ENCODE results near the gene STARD3. TPM values are rescaled to one million over a fixed set of nuclear protein-coding genes. Genes with fewer than 3 reads are reported as not detected.

Gene STARD3
- total RNA-seq, 6 experiments from 2014 or later = 24.3 to 49.8 (median 28.0) TPM

DNA sequence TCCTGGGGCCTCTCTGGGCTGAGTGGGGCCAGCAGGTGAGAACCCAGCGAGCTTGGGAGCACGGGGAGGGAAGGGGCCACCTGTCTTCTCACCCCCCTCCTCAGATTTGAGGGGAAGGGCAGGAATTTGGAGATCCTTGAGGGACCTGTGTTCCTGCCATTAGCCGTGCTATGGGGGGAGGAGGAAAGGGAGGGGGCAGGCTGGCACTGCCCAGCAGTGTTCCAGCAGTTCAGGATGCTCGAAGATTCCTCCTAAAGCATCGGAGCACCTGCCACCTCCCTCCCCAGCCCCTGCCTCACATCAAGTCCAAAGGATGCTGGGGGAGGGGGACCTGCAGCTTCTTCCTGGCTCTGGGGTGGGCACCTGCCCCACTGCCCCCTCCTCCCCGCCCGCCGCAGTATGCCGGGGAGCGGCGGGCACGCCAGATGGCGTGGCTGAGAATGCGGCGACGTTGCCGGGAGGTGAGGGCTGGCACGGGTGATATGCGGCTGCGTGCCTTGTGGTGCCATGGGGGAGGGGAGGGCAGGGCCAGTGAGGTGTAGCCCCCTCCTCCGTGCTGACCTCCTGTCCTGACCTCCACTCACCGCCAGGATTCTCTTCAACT, 24.6 kb upstream of the STARD3 start:
- intact Hi-C loops (cut with DNase I) = no loop called here
- DNase-seq (no peak), ATAC-seq (no peak)
- H3K9me3 ChIP-seq = no peaks in the 10 kb centered on the region
- H3K27me3 ChIP-seq = peaks cover 6 to 11% of the 10 kb centered on the region in 2 donors
- no peak overlapping the region for H3K27ac ChIP-seq
- WGBS (ENCODE audit: insufficient coverage, low coverage, low lambda C conversion rate, missing lambda C conversion rate) = no CpG with 5 or more reads among the region's 22 CpGs
- TF ChIP-seq, protein P1, sequence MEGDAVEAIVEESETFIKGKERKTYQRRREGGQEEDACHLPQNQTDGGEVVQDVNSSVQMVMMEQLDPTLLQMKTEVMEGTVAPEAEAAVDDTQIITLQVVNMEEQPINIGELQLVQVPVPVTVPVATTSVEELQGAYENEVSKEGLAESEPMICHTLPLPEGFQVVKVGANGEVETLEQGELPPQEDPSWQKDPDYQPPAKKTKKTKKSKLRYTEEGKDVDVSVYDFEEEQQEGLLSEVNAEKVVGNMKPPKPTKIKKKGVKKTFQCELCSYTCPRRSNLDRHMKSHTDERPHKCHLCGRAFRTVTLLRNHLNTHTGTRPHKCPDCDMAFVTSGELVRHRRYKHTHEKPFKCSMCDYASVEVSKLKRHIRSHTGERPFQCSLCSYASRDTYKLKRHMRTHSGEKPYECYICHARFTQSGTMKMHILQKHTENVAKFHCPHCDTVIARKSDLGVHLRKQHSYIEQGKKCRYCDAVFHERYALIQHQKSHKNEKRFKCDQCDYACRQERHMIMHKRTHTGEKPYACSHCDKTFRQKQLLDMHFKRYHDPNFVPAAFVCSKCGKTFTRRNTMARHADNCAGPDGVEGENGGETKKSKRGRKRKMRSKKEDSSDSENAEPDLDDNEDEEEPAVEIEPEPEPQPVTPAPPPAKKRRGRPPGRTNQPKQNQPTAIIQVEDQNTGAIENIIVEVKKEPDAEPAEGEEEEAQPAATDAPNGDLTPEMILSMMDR (IDR thresholded peaks at IDR 0.05) = no peak
- TF ChIP-seq POLR2A (IDR thresholded peaks at IDR 0.05) = no peak
- no peaks in the 10 kb centered on the region for H3K36me3 ChIP-seq
- H3K4me3 ChIP-seq = no peak overlapping the region
- H3K4me1 ChIP-seq = no peaks in the 10 kb centered on the region

GRCh38 chr17:39612935-39613464, 23.9 kb upstream of the STARD3 start:
- WGBS (ENCODE audit: insufficient coverage, low coverage, low lambda C conversion rate, missing lambda C conversion rate) = 78% methylated on average over 7 of the region's 7 CpGs
- Histone ChIP-seq H3K36me3 (no peaks in the 10 kb centered on the region), H3K27ac (no peak overlapping the region), H3K27me3 (peaks cover 6 to 8% of the 10 kb centered on the region in 2 donors), H3K4me3 (no peak overlapping the region), H3K4me1 (no peaks in the 10 kb centered on the region), H3K9me3 (no peaks in the 10 kb centered on the region)
- ATAC-seq (no peak), DNase-seq (no peak)
- TF ChIP-seq, protein P1 (IDR thresholded peaks at IDR 0.05) = no peak
- no peak for TF ChIP-seq POLR2A (IDR thresholded peaks at IDR 0.05)
- intact Hi-C loops (cut with DNase I) = no loop called here

GRCh38 chr17:39614545-39615157, 22.3 kb upstream of the STARD3 start:
- Histone ChIP-seq H3K27me3 (no peaks in the 10 kb centered on the region), H3K9me3 (no peaks in the 10 kb centered on the region), H3K4me3 (no peak overlapping the region), H3K27ac (no peak overlapping the region), H3K36me3 (no peaks in the 10 kb centered on the region), H3K4me1 (no peaks in the 10 kb centered on the region)
- intact Hi-C loops (cut with DNase I) = no loop called here
- TF ChIP-seq, protein P1 (IDR thresholded peaks at IDR 0.05) = no peak
- no peak for TF ChIP-seq POLR2A (IDR thresholded peaks at IDR 0.05)
- ATAC-seq (no peak), DNase-seq (no peak)
- 67% methylated on average over 1 of the region's 3 CpGs for WGBS (ENCODE audit: insufficient coverage, low coverage, low lambda C conversion rate, missing lambda C conversion rate)

- H3K27me3 ChIP-seq = no peaks in the 10 kb centered on the region
- no peaks in the 10 kb centered on the region for H3K9me3 ChIP-seq
- 40% methylated on average over 2 of the region's 6 CpGs for whole genome bisulfite sequencing (ENCODE audit: insufficient coverage, low coverage, low lambda C conversion rate, missing lambda C conversion rate)
- H3K4me1 ChIP-seq = no peaks in the 10 kb centered on the region
- no peak overlapping the region for H3K27ac ChIP-seq
- DNase-seq (no peak), ATAC-seq (no peak)
- H3K4me3 ChIP-seq = no peak overlapping the region
- H3K36me3 ChIP-seq = no peaks in the 10 kb centered on the region
- TF ChIP-seq POLR2A (IDR thresholded peaks at IDR 0.05) = no peak
- TF ChIP-seq, protein P1 (IDR thresholded peaks at IDR 0.05) = no peak
- intact Hi-C loops (cut with DNase I) = no loop called here
These were observed 21.5 kb upstream of the STARD3 start for GRCh38 chr17:39615434-39615833.

Measured in right lobe of liver (tissue), 6 donors.